GM19395 (cell line): ENCODE measurements around the gene PTPRG.

ENCODE experiments used
- ATAC-seq: cut with Tn5 transposase; IDR thresholded peaks from one replicate; pipeline ENCODE4 v1.9.1; 2021; ENCODE audit warnings: mild to moderate bottlenecking, moderate library complexity; ENCODE audit not compliant: unreplicated experiment

Gene PTPRG

GRCh38 chr3:62125380-62125779 is 564.0 kb downstream of the PTPRG start:
- no peak for ATAC-seq

GRCh38 chr3:62127116-62127515 is 565.7 kb downstream of the PTPRG start:
- ATAC-seq, result no peak

- no peak for ATAC-seq
These were observed 566.7 kb downstream of the PTPRG start for GRCh38 chr3:62128051-62128450.

- no peak for ATAC-seq
These were observed 567.3 kb downstream of the PTPRG start for GRCh38 chr3:62128681-62129080.

- no peak for ATAC-seq
These were observed 569.7 kb downstream of the PTPRG start for GRCh38 chr3:62131050-62131449.

GRCh38 chr3:62131620-62132019 is 570.2 kb downstream of the PTPRG start:
- ATAC-seq, result no peak

- ATAC-seq, result no peak
These were observed 570.7 kb downstream of the PTPRG start for GRCh38 chr3:62132027-62132602.

- ATAC-seq, result no peak
These were observed 571.6 kb downstream of the PTPRG start for GRCh38 chr3:62133015-62133414.

GRCh38 chr3:62134061-62134496 is 572.7 kb downstream of the PTPRG start:
- no peak for ATAC-seq

GRCh38 chr3:62135741-62136140 is 574.4 kb downstream of the PTPRG start:
- no peak for ATAC-seq

GRCh38 chr3:62139957-62140356 is 578.6 kb downstream of the PTPRG start:
- no peak for ATAC-seq

- no peak for ATAC-seq
These were observed 581.1 kb downstream of the PTPRG start for GRCh38 chr3:62142331-62143085.

- no peak for ATAC-seq
These were observed 582.6 kb downstream of the PTPRG start for GRCh38 chr3:62143843-62144450.

GRCh38 chr3:62144482-62144881 is 583.1 kb downstream of the PTPRG start:
- ATAC-seq, result no peak

GRCh38 chr3:62145086-62145757 is 583.9 kb downstream of the PTPRG start:
- ATAC-seq, result no peak

- ATAC-seq, result no peak
These were observed 588.2 kb downstream of the PTPRG start for GRCh38 chr3:62149539-62149938.

- no peak for ATAC-seq
These were observed 588.6 kb downstream of the PTPRG start for GRCh38 chr3:62149962-62150361.

- ATAC-seq, result no peak
These were observed 590.2 kb downstream of the PTPRG start for GRCh38 chr3:62151591-62151990.

- ATAC-seq, result no peak
These were observed 591.9 kb downstream of the PTPRG start for GRCh38 chr3:62153231-62153630.

- ATAC-seq, result no peak
These were observed 593.2 kb downstream of the PTPRG start for GRCh38 chr3:62154457-62155148.

- no peak for ATAC-seq
These were observed 597.8 kb downstream of the PTPRG start for GRCh38 chr3:62159056-62159708.
